Hepatocyte (in vitro differentiated cells): ENCODE data around the gene AKAP13.

Experiments used
- EZH2 ChIP-seq: fragments of 200-600 bp; sonication (generic); IDR thresholded peaks from 2 replicates; pipeline ENCODE4 v1.6.1; 2016; ENCODE audit warnings: antibody characterized with exemption, mild to moderate bottlenecking, borderline replicate concordance
- EZH2phosphoT487 ChIP-seq: fragments of 200-600 bp; sonication (generic); IDR thresholded peaks from one replicate; pipeline ENCODE4 v1.6.1; 2018; ENCODE audit warnings: antibody characterized with exemption, mild to moderate bottlenecking, low read depth, moderate library complexity; ENCODE audit not compliant: unreplicated experiment, severe bottlenecking
- TF ChIP-seq, protein P1 (sequence below): fragments of 200-600 bp; sonication (generic); IDR thresholded peaks from 2 replicates; pipeline ENCODE4 v1.5.1; 2016; ENCODE audit warnings: antibody characterized with exemption, mild to moderate bottlenecking; ENCODE audit not compliant: poor library complexity

DNA sequence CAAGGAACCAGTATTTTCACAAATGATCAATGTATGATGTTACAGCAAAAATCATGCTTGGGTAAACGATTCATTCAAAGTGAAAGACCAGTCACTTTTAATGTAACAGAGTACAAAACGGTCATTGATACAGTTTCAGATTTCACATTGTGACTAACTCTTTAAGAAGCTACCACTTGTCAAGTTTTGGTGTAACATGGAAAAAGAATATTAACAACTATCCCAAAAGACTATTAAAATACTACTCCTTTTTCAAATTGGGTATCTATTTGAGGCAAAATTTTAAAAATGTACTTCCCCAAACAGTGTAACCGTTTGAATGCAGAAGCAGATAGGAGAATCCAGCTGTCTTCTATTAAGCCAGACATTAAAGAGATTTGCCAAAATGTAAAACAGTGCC, 31.7 kb downstream of the AKAP13 start:
- TF ChIP-seq, protein P1, sequence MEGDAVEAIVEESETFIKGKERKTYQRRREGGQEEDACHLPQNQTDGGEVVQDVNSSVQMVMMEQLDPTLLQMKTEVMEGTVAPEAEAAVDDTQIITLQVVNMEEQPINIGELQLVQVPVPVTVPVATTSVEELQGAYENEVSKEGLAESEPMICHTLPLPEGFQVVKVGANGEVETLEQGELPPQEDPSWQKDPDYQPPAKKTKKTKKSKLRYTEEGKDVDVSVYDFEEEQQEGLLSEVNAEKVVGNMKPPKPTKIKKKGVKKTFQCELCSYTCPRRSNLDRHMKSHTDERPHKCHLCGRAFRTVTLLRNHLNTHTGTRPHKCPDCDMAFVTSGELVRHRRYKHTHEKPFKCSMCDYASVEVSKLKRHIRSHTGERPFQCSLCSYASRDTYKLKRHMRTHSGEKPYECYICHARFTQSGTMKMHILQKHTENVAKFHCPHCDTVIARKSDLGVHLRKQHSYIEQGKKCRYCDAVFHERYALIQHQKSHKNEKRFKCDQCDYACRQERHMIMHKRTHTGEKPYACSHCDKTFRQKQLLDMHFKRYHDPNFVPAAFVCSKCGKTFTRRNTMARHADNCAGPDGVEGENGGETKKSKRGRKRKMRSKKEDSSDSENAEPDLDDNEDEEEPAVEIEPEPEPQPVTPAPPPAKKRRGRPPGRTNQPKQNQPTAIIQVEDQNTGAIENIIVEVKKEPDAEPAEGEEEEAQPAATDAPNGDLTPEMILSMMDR: no peak
- no peak for TF ChIP-seq EZH2
- TF ChIP-seq EZH2phosphoT487: no peak
